Measurements from ENCODE around the gene KCNMA1. TPM values are rescaled to one million over a fixed set of nuclear protein-coding genes. Genes with fewer than 3 reads are reported as not detected.

The KCNMA1 gene
- polyA plus RNA-seq, 1 of the 3 experiments (the other 2 are of a cell fraction) = 107 TPM

DNA sequence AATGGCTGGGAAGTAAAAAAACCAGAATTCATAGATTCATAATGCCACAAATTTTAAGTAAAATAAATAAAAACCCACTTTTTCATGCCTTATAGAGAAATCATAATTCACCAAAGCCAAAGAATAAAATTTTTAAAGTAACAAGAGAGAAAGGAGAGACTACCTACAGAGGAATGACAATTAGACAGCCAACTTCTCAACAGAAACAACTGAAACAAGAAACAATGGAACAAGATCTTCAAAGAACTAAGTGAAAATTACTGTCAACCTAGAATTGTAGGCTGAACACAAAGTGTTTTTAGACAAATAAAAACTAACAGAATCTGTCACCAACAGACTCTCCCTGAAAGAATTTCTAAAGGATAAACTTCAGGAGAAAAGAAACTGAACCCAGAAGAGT, 15.6 kb upstream of the KCNMA1 start:
- no peak overlapping the region for H3K4me2 ChIP-seq
- H3K9ac ChIP-seq = no peak overlapping the region
- ChIA-PET CTCF (interaction anchor here (0.8 kb wide), 1 partner anchor 58 kb away, joined by 3 read pairs; no protein-coding TSS in a partner anchor), POLR2A (no interaction called here)
- H2AFZ ChIP-seq (ENCODE audit: low read depth) = no peak overlapping the region
- DNase-seq = no peak
- no peak overlapping the region for H3K27ac ChIP-seq (ENCODE audit: low read depth in 2 of 2, low read length in 1 of 2)
- no peaks in the 10 kb centered on the region for H3K36me3 ChIP-seq (replicated peaks in 1 of 2; ENCODE audit: control insufficient read depth in 1 of 2, insufficient read depth in 2 of 2, low read length in 1 of 2)
- no peaks in the 10 kb centered on the region for H4K20me1 ChIP-seq (ENCODE audit: insufficient read depth)
- H3K9me2 ChIP-seq = no peaks in the 10 kb centered on the region
- no peaks in the 10 kb centered on the region for H3K79me2 ChIP-seq (ENCODE audit: insufficient read depth)
- H3K27me3 ChIP-seq (ENCODE audit: insufficient read depth) = no peaks in the 10 kb centered on the region
- no peaks in the 10 kb centered on the region for H3F3A ChIP-seq (replicated peaks; ENCODE audit: insufficient read depth)
- TF ChIP-seq FOXJ3 (CRISPR knock-in tag; IDR thresholded peaks at IDR 0.05) = no peak
- TF ChIP-seq TCF12 (IDR thresholded peaks at IDR 0.05) = no peak
- H3K4me1 ChIP-seq (ENCODE audit: control insufficient read depth in 1 of 2, insufficient read depth in 2 of 2, low read depth in 1 of 2, low read length in 1 of 2) = no peaks in the 10 kb centered on the region
- no peak overlapping the region for H3K4me3 ChIP-seq (ENCODE audit: low read depth in 2 of 2, low read length in 1 of 2)
- H3K9me3 ChIP-seq = peaks cover 6% of the 10 kb centered on the region; the same call in 1 of the 2 replicates

DNA sequence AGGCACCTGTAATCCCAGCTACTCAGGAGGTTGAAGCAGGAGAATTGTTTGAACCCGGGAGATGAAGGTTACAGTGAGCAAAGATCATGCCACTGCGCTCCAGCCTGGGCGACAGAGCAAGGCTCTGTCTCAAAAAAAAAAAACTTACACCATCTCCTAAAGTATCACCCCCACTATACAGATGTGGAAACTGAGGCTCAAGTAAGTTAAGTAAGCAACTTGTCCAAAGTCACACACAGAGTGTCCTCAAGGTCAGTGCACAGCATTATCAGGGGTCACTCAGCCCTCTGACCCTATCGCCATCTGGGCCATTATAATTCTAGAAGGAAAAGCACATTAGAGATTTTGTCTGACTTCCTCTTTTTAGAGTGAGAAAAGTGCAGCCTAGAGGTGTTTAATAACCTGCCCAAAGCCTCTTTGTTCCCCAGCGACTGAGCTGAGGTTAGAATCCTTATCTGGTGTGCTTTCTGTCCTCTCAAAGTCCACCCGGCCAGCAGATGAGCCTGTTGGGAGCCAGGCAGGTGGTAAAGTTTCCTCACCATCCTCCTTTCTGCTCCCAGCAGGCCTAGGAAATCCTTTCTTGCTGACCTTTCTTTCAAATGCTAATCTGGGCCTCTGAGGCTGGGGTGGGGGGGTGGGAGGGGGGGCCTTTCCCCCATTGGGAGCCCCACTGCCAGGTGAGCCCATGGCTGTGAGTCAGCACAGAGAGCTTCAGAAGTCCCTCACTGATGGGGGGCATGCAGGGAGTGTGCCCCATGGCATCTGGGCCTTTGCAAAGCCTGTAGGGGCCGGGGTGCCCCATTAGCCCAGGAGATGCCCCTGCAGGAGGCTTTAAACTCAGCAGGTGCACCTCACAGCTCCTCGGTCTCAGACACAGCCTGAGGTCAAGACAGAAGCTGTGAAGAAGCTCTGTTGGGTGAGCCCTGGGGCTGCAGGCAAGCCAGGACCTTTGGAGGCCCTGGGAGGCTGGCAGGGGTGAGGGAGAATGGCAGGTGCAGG, 12.0 kb upstream of the KCNMA1 start:
- no peaks in the 10 kb centered on the region for H3F3A ChIP-seq (replicated peaks; ENCODE audit: insufficient read depth)
- TF ChIP-seq TAF1 (IDR thresholded peaks at IDR 0.05; ENCODE audit: borderline replicate concordance, low read depth, low read length) = no peak
- no peak for TF ChIP-seq GABPA (IDR thresholded peaks at IDR 0.05; ENCODE audit: low read depth)
- TF ChIP-seq RAD21 (IDR thresholded peaks at IDR 0.05; ENCODE audit: low read length) = no peak
- TF ChIP-seq MEF2A (IDR thresholded peaks at IDR 0.05; ENCODE audit: borderline replicate concordance, low read depth) = no peak
- no peak for TF ChIP-seq TEAD4 (IDR thresholded peaks at IDR 0.05; ENCODE audit: borderline replicate concordance, insufficient read depth)
- no peak for TF ChIP-seq EZH2phosphoT487 (IDR thresholded peaks at IDR 0.05; ENCODE audit: borderline replicate concordance, low read depth)
- no peak for TF ChIP-seq JUND (IDR thresholded peaks at IDR 0.05)
- TF ChIP-seq, protein P1, sequence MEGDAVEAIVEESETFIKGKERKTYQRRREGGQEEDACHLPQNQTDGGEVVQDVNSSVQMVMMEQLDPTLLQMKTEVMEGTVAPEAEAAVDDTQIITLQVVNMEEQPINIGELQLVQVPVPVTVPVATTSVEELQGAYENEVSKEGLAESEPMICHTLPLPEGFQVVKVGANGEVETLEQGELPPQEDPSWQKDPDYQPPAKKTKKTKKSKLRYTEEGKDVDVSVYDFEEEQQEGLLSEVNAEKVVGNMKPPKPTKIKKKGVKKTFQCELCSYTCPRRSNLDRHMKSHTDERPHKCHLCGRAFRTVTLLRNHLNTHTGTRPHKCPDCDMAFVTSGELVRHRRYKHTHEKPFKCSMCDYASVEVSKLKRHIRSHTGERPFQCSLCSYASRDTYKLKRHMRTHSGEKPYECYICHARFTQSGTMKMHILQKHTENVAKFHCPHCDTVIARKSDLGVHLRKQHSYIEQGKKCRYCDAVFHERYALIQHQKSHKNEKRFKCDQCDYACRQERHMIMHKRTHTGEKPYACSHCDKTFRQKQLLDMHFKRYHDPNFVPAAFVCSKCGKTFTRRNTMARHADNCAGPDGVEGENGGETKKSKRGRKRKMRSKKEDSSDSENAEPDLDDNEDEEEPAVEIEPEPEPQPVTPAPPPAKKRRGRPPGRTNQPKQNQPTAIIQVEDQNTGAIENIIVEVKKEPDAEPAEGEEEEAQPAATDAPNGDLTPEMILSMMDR (IDR thresholded peaks at IDR 0.05) = no peak
- no peak for TF ChIP-seq FOXM1 (IDR thresholded peaks at IDR 0.05; ENCODE audit: low read depth)
- no peak for TF ChIP-seq MXI1 (IDR thresholded peaks at IDR 0.05; ENCODE audit: low read depth, low read length)
- no peak for TF ChIP-seq RCOR1 (IDR thresholded peaks at IDR 0.05; ENCODE audit: low read length)
- TF ChIP-seq RFX5 (IDR thresholded peaks at IDR 0.05; ENCODE audit: low read length) = no peak
- TF ChIP-seq, protein P2, sequence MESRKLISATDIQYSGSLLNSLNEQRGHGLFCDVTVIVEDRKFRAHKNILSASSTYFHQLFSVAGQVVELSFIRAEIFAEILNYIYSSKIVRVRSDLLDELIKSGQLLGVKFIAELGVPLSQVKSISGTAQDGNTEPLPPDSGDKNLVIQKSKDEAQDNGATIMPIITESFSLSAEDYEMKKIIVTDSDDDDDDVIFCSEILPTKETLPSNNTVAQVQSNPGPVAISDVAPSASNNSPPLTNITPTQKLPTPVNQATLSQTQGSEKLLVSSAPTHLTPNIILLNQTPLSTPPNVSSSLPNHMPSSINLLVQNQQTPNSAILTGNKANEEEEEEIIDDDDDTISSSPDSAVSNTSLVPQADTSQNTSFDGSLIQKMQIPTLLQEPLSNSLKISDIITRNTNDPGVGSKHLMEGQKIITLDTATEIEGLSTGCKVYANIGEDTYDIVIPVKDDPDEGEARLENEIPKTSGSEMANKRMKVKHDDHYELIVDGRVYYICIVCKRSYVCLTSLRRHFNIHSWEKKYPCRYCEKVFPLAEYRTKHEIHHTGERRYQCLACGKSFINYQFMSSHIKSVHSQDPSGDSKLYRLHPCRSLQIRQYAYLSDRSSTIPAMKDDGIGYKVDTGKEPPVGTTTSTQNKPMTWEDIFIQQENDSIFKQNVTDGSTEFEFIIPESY (IDR thresholded peaks at IDR 0.05; ENCODE audit: borderline replicate concordance, low read depth) = no peak
- no peak for TF ChIP-seq YY1 (IDR thresholded peaks at IDR 0.05; ENCODE audit: low read depth)
- TF ChIP-seq, protein P3, sequence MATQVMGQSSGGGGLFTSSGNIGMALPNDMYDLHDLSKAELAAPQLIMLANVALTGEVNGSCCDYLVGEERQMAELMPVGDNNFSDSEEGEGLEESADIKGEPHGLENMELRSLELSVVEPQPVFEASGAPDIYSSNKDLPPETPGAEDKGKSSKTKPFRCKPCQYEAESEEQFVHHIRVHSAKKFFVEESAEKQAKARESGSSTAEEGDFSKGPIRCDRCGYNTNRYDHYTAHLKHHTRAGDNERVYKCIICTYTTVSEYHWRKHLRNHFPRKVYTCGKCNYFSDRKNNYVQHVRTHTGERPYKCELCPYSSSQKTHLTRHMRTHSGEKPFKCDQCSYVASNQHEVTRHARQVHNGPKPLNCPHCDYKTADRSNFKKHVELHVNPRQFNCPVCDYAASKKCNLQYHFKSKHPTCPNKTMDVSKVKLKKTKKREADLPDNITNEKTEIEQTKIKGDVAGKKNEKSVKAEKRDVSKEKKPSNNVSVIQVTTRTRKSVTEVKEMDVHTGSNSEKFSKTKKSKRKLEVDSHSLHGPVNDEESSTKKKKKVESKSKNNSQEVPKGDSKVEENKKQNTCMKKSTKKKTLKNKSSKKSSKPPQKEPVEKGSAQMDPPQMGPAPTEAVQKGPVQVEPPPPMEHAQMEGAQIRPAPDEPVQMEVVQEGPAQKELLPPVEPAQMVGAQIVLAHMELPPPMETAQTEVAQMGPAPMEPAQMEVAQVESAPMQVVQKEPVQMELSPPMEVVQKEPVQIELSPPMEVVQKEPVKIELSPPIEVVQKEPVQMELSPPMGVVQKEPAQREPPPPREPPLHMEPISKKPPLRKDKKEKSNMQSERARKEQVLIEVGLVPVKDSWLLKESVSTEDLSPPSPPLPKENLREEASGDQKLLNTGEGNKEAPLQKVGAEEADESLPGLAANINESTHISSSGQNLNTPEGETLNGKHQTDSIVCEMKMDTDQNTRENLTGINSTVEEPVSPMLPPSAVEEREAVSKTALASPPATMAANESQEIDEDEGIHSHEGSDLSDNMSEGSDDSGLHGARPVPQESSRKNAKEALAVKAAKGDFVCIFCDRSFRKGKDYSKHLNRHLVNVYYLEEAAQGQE (IDR thresholded peaks at IDR 0.05; ENCODE audit: low read depth, low read length) = no peak
- TF ChIP-seq FOXJ3 (CRISPR knock-in tag; IDR thresholded peaks at IDR 0.05) = no peak
- TF ChIP-seq SMC3 (IDR thresholded peaks at IDR 0.05; ENCODE audit: low read depth, low read length) = no peak
- no peak for TF ChIP-seq SIN3A (IDR thresholded peaks at IDR 0.05; ENCODE audit: borderline replicate concordance, low read depth, low read length)
- H3K9me3 ChIP-seq = peaks cover 6% of the 10 kb centered on the region; the same call in 1 of the 2 replicates
- no peak overlapping the region for H2AFZ ChIP-seq (ENCODE audit: low read depth)
- 86% methylated on average over 7 of the region's 8 CpGs for WGBS (ENCODE audit: low lambda C conversion rate)
- no peaks in the 10 kb centered on the region for H3K9me2 ChIP-seq
- H3K4me3 ChIP-seq (ENCODE audit: low read depth in 2 of 2, low read length in 1 of 2) = no peak overlapping the region
- no peaks in the 10 kb centered on the region for H3K27me3 ChIP-seq (ENCODE audit: insufficient read depth)
- H3K9ac ChIP-seq = no peak overlapping the region
- DNase-seq = no peak
- ChIA-PET POLR2A (no interaction called here), CTCF (interaction anchor here (2.4 to 21.3 kb wide), 2 partner anchors 62 to 481 kb away, joined by 8 to 513 read pairs; no protein-coding TSS in a partner anchor)
- H3K4me2 ChIP-seq = no peak overlapping the region
- H4K20me1 ChIP-seq (ENCODE audit: insufficient read depth) = no peaks in the 10 kb centered on the region
- no peaks in the 10 kb centered on the region for H3K4me1 ChIP-seq (ENCODE audit: control insufficient read depth in 1 of 2, insufficient read depth in 2 of 2, low read depth in 1 of 2, low read length in 1 of 2)
- H3K36me3 ChIP-seq (replicated peaks in 1 of 2; ENCODE audit: control insufficient read depth in 1 of 2, insufficient read depth in 2 of 2, low read length in 1 of 2) = no peaks in the 10 kb centered on the region
- no peak overlapping the region for H3K27ac ChIP-seq (ENCODE audit: low read depth in 2 of 2, low read length in 1 of 2)
- H3K79me2 ChIP-seq (ENCODE audit: insufficient read depth) = no peaks in the 10 kb centered on the region

Data from SK-N-SH (cell line).